ENCODE results near the gene KIFC3.

Gene KIFC3

GRCh38 chr16:57763285-57764005 lies 38.8 kb downstream of the KIFC3 start:
- ChIA-PET CTCF (no interaction called here), POLR2A (ENCODE audit: low non-redundant PET) (interaction anchor here (0.5 kb wide), 1 partner anchor 28 kb away, joined by 4 read pairs; no protein-coding TSS in a partner anchor)
- DNase-seq (ENCODE audit: low spot score): no peak
- no peak for TF ChIP-seq CTCF (conservative IDR thresholded peaks at IDR 0.05; ENCODE audit: low read depth)
- H3K27ac ChIP-seq: peak overlapping the region; percentile 90

DNA sequence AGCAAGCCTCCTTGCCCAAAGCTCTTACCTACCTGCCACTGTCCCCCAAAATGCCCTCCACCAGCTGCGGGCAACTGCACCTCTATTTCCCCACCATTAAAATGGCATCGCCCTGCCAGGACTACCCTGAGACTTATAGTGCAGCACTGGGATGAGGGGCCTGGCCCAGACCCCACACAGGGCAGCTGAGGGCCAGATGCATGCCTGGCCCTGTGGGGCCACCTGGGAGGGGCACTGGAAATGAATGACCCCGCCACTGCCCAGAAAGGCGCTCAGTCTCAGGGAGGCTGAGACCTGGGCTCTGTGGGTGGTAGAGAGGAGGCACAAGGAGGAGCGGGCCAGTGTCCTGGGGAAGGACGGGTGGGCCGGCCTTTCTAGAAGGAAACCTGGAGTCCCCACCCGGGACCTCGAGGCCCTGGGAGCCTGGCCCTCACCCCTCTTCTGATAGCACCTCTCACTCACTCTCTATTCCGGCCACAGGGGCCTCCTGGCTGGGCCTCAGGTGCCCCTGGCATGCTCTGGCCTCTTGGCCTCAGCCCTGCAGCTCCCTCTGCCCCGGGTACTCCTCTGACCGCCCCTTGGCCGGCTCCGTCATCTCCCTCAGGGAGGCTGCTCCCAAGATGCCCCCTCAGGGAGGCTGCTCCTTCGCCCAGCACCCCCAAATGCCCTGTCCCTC lies 39.8 kb downstream of the KIFC3 start:
- peak overlapping the region; percentile 90 for H3K27ac ChIP-seq
- no peak for DNase-seq (ENCODE audit: low spot score)
- ChIA-PET CTCF (no interaction called here), POLR2A (ENCODE audit: low non-redundant PET) (no interaction called here)
- no peak for TF ChIP-seq CTCF (conservative IDR thresholded peaks at IDR 0.05; ENCODE audit: low read depth)

DNA sequence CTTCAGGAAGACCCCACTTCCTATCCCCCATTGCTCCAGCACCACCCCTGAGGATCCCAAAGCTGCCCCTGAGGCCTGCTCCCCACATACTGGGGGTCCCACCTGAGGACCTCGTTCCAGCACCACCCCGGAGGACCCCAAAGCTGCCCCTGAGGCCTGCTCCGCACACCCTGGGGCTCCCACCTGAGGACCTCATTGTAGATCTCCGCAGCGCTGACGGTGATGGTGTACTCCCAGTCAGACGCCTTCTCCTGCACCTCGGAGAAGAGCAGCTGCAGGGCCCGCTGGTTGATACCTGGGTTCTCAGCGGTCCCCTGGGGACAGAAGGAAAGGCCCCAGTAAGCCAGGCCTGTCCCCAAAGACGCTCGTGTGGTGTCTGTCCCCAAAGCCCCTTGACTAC lies 40.3 kb downstream of the KIFC3 start:
- POLR2A ChIA-PET (ENCODE audit: low non-redundant PET): no interaction called here

GRCh38 chr16:57761301-57761700 lies 41.0 kb downstream of the KIFC3 start:
- ChIA-PET CTCF (interaction anchor here (0.5 to 0.6 kb wide), 2 partner anchors 17 to 184 kb away, joined by 3 to 4 read pairs; no protein-coding TSS in a partner anchor), POLR2A (ENCODE audit: low non-redundant PET) (no interaction called here)
- H3K27ac ChIP-seq: peak overlapping the region; percentile 90
- TF ChIP-seq CTCF (conservative IDR thresholded peaks at IDR 0.05; ENCODE audit: low read depth): no peak
- no peak for DNase-seq (ENCODE audit: low spot score)

More for the DNA sequence above, 40.3 kb downstream of the KIFC3 start:
- DNase-seq (ENCODE audit: low spot score): no peak
- CTCF ChIA-PET: interaction anchor here (0.5 to 0.6 kb wide), 2 partner anchors 17 to 184 kb away, joined by 3 to 4 read pairs; no protein-coding TSS in a partner anchor
- peak overlapping the region; percentile 90 for H3K27ac ChIP-seq
- TF ChIP-seq CTCF (conservative IDR thresholded peaks at IDR 0.05; ENCODE audit: low read depth): no peak

GRCh38 chr16:57760357-57761160 lies 41.7 kb downstream of the KIFC3 start:
- ChIA-PET CTCF (interaction anchor here (0.7 to 5.2 kb wide), 3 partner anchors 49 to 139 kb away, joined by 3 to 35 read pairs (median 7); no protein-coding TSS in a partner anchor), POLR2A (ENCODE audit: low non-redundant PET) (no interaction called here)
- DNase-seq (ENCODE audit: low spot score): no peak
- TF ChIP-seq CTCF (conservative IDR thresholded peaks at IDR 0.05; ENCODE audit: low read depth): no peak
- peak overlapping the region; percentile 90 for H3K27ac ChIP-seq
